ENCODE results near the gene RNF8.

Gene RNF8

DNA sequence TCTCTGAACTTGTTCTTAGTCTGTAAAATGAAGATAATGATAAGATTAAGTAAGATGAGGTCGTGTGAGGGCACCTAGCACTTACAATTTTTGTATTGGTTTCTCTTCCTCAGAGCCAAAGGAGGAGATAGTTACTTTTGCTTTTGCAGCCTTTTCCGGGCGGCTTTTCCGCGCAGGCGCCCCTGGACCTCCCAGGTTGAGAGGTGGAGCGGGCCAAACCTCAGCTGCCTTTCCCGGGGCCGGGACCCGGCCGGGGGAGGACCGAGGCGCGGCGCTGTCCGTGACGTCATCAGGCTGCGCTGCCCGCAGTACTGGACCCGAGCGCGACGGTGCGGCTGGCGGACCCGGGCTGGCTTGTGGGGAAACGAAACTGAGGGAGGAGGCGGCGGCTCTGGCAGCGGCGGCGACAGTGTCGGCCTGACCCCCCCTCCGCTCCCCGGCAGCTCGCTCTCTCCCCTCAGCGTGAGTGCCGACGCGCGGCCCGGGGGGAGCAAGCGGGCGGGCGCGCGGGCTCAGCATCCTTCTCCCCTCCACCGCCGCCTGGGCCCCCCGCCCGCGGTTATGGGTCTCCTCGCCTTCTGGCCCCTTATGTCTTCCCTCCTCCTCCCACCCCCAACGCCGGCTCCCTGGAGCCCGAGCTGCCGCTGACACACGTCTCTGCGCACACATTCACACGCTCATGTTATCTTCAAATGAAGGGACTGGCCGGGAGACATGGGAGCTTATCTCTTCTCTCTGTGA, 79.3 kb downstream of the RNF8 start, which contains the start of gene CMTR1 (continued):
- TF ChIP-seq, protein P1, sequence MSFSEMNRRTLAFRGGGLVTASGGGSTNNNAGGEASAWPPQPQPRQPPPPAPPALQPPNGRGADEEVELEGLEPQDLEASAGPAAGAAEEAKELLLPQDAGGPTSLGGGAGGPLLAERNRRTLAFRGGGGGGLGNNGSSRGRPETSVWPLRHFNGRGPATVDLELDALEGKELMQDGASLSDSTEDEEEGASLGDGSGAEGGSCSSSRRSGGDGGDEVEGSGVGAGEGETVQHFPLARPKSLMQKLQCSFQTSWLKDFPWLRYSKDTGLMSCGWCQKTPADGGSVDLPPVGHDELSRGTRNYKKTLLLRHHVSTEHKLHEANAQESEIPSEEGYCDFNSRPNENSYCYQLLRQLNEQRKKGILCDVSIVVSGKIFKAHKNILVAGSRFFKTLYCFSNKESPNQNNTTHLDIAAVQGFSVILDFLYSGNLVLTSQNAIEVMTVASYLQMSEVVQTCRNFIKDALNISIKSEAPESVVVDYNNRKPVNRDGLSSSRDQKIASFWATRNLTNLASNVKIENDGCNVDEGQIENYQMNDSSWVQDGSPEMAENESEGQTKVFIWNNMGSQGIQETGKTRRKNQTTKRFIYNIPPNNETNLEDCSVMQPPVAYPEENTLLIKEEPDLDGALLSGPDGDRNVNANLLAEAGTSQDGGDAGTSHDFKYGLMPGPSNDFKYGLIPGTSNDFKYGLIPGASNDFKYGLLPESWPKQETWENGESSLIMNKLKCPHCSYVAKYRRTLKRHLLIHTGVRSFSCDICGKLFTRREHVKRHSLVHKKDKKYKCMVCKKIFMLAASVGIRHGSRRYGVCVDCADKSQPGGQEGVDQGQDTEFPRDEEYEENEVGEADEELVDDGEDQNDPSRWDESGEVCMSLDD (tag by site-specific recombination; IDR thresholded peaks at IDR 0.05) = 0 out of 2 replicates have a peak, but pooled peaks have one; percentile 22
- TF ChIP-seq ZNF624 (tag by site-specific recombination; IDR thresholded peaks at IDR 0.05) = no peak
- TF ChIP-seq ZNF701 (tag by site-specific recombination; IDR thresholded peaks at IDR 0.05) = no peak
- peak; percentile 87; the same call in 1 of the 2 replicates for TF ChIP-seq ZNF501 (tag by site-specific recombination; IDR thresholded peaks at IDR 0.05)
- TF ChIP-seq ZBTB20 (tag by site-specific recombination; IDR thresholded peaks at IDR 0.05) = peak; percentile 88; the same call in 1 of the 2 replicates
- no peak for TF ChIP-seq TCF7L2 (IDR thresholded peaks at IDR 0.05; ENCODE audit: borderline replicate concordance, low read depth, low read length)
- TF ChIP-seq, protein P2, sequence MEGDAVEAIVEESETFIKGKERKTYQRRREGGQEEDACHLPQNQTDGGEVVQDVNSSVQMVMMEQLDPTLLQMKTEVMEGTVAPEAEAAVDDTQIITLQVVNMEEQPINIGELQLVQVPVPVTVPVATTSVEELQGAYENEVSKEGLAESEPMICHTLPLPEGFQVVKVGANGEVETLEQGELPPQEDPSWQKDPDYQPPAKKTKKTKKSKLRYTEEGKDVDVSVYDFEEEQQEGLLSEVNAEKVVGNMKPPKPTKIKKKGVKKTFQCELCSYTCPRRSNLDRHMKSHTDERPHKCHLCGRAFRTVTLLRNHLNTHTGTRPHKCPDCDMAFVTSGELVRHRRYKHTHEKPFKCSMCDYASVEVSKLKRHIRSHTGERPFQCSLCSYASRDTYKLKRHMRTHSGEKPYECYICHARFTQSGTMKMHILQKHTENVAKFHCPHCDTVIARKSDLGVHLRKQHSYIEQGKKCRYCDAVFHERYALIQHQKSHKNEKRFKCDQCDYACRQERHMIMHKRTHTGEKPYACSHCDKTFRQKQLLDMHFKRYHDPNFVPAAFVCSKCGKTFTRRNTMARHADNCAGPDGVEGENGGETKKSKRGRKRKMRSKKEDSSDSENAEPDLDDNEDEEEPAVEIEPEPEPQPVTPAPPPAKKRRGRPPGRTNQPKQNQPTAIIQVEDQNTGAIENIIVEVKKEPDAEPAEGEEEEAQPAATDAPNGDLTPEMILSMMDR (tag by site-specific recombination; IDR thresholded peaks at IDR 0.05) = peak; percentile 50; the same call in 1 of the 2 replicates
- TF ChIP-seq ZEB2 (tag by site-specific recombination; IDR thresholded peaks at IDR 0.05) = peak; percentile 94
- no peak for TF ChIP-seq ZNF529 (tag by site-specific recombination; IDR thresholded peaks at IDR 0.05; ENCODE audit: insufficient replicate concordance)
- TF ChIP-seq ZNF354C (tag by site-specific recombination; IDR thresholded peaks at IDR 0.05; ENCODE audit: borderline replicate concordance, low read depth) = no peak
- TF ChIP-seq GLIS2 (tag by site-specific recombination; IDR thresholded peaks at IDR 0.05) = peak; percentile 91
- TF ChIP-seq GLI4 (tag by site-specific recombination; IDR thresholded peaks at IDR 0.05) = no peak
- TF ChIP-seq ZNF555 (tag by site-specific recombination; conservative IDR thresholded peaks at IDR 0.05) = no peak
- no peak for TF ChIP-seq ZNF114 (tag by site-specific recombination; IDR thresholded peaks at IDR 0.05)
- TF ChIP-seq MZF1 (tag by site-specific recombination; IDR thresholded peaks at IDR 0.05; ENCODE audit: borderline replicate concordance) = no peak
- TF ChIP-seq, protein P3, sequence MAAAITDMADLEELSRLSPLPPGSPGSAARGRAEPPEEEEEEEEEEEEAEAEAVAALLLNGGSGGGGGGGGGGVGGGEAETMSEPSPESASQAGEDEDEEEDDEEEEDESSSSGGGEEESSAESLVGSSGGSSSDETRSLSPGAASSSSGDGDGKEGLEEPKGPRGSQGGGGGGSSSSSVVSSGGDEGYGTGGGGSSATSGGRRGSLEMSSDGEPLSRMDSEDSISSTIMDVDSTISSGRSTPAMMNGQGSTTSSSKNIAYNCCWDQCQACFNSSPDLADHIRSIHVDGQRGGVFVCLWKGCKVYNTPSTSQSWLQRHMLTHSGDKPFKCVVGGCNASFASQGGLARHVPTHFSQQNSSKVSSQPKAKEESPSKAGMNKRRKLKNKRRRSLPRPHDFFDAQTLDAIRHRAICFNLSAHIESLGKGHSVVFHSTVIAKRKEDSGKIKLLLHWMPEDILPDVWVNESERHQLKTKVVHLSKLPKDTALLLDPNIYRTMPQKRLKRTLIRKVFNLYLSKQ (tag by site-specific recombination; IDR thresholded peaks at IDR 0.05; ENCODE audit: borderline replicate concordance) = no peak
- TF ChIP-seq ZNF830 (tag by site-specific recombination; IDR thresholded peaks at IDR 0.05; ENCODE audit: low read depth) = no peak
- TF ChIP-seq, protein P4, sequence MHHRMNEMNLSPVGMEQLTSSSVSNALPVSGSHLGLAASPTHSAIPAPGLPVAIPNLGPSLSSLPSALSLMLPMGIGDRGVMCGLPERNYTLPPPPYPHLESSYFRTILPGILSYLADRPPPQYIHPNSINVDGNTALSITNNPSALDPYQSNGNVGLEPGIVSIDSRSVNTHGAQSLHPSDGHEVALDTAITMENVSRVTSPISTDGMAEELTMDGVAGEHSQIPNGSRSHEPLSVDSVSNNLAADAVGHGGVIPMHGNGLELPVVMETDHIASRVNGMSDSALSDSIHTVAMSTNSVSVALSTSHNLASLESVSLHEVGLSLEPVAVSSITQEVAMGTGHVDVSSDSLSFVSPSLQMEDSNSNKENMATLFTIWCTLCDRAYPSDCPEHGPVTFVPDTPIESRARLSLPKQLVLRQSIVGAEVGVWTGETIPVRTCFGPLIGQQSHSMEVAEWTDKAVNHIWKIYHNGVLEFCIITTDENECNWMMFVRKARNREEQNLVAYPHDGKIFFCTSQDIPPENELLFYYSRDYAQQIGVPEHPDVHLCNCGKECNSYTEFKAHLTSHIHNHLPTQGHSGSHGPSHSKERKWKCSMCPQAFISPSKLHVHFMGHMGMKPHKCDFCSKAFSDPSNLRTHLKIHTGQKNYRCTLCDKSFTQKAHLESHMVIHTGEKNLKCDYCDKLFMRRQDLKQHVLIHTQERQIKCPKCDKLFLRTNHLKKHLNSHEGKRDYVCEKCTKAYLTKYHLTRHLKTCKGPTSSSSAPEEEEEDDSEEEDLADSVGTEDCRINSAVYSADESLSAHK (tag by site-specific recombination; IDR thresholded peaks at IDR 0.05) = no peak
- TF ChIP-seq, protein P5, sequence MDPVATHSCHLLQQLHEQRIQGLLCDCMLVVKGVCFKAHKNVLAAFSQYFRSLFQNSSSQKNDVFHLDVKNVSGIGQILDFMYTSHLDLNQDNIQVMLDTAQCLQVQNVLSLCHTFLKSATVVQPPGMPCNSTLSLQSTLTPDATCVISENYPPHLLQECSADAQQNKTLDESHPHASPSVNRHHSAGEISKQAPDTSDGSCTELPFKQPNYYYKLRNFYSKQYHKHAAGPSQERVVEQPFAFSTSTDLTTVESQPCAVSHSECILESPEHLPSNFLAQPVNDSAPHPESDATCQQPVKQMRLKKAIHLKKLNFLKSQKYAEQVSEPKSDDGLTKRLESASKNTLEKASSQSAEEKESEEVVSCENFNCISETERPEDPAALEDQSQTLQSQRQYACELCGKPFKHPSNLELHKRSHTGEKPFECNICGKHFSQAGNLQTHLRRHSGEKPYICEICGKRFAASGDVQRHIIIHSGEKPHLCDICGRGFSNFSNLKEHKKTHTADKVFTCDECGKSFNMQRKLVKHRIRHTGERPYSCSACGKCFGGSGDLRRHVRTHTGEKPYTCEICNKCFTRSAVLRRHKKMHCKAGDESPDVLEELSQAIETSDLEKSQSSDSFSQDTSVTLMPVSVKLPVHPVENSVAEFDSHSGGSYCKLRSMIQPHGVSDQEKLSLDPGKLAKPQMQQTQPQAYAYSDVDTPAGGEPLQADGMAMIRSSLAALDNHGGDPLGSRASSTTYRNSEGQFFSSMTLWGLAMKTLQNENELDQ (tag by site-specific recombination; IDR thresholded peaks at IDR 0.05; ENCODE audit: low read depth) = no peak
- TF ChIP-seq, protein P6, sequence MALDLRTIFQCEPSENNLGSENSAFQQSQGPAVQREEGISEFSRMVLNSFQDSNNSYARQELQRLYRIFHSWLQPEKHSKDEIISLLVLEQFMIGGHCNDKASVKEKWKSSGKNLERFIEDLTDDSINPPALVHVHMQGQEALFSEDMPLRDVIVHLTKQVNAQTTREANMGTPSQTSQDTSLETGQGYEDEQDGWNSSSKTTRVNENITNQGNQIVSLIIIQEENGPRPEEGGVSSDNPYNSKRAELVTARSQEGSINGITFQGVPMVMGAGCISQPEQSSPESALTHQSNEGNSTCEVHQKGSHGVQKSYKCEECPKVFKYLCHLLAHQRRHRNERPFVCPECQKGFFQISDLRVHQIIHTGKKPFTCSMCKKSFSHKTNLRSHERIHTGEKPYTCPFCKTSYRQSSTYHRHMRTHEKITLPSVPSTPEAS (tag by site-specific recombination; IDR thresholded peaks at IDR 0.05) = 0 out of 2 replicates have a peak, but pooled peaks have one; percentile 7
- TF ChIP-seq ZNF248 (tag by site-specific recombination; IDR thresholded peaks at IDR 0.05) = no peak
- no peak for TF ChIP-seq ZNF654 (tag by site-specific recombination; IDR thresholded peaks at IDR 0.05; ENCODE audit: low read depth)
- TF ChIP-seq ZNF292 (tag by site-specific recombination; IDR thresholded peaks at IDR 0.05; ENCODE audit: borderline replicate concordance, low read depth) = no peak
- TF ChIP-seq ZNF16 (tag by site-specific recombination; IDR thresholded peaks at IDR 0.05; ENCODE audit: low read depth) = no peak
- TF ChIP-seq ZNF610 (tag by site-specific recombination; IDR thresholded peaks at IDR 0.05; ENCODE audit: borderline replicate concordance) = 0 out of 2 replicates have a peak, but pooled peaks have one; percentile 67
- no peak for TF ChIP-seq ZNF350 (tag by site-specific recombination; IDR thresholded peaks at IDR 0.05)

Measured in HEK293 (cell line).